ENCODE results near the gene ITPKB.

DNA sequence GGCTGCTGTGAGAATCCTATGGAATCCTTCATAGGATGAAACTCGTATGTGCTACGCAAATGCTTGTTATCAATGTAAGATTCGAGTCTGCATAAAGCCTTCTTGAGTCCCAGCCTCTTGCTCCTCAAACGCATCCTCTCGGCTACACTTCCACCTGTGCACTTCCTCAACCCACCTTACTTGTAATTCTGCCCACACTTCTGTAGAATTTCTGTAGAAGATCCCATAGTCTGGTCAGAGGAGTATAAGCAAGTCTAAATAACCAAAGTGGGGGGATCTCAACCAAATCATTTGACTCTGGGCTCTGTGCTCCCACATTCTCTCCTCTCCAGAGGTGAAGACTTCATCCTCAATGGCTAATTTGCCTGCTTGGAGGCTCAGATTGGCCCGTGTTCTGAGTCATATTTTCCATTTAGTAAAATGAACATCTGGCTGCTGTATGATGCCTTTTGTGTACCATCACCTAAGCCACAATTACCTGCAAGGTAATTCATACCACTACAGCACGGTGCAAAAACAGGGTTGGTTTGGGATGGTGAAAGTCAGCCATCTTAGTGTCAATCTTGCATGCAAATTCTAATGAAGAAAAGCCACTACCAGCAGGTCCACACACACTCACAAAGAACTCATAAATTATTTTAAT, 63.2 kb downstream of the ITPKB start:
- no peak for TF ChIP-seq POLR2A (IDR thresholded peaks at IDR 0.05)
- TF ChIP-seq, protein P1, sequence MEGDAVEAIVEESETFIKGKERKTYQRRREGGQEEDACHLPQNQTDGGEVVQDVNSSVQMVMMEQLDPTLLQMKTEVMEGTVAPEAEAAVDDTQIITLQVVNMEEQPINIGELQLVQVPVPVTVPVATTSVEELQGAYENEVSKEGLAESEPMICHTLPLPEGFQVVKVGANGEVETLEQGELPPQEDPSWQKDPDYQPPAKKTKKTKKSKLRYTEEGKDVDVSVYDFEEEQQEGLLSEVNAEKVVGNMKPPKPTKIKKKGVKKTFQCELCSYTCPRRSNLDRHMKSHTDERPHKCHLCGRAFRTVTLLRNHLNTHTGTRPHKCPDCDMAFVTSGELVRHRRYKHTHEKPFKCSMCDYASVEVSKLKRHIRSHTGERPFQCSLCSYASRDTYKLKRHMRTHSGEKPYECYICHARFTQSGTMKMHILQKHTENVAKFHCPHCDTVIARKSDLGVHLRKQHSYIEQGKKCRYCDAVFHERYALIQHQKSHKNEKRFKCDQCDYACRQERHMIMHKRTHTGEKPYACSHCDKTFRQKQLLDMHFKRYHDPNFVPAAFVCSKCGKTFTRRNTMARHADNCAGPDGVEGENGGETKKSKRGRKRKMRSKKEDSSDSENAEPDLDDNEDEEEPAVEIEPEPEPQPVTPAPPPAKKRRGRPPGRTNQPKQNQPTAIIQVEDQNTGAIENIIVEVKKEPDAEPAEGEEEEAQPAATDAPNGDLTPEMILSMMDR (IDR thresholded peaks at IDR 0.05): no peak

All from ovary (tissue), 3 donors.